ENCODE data around the gene SMIM23.
"Not testable (repeated sequence)": the region's sequence is repeated elsewhere in the genome, so short reads cannot be mapped to it uniquely, and the experiment has no call there.

Gene SMIM23

DNA sequence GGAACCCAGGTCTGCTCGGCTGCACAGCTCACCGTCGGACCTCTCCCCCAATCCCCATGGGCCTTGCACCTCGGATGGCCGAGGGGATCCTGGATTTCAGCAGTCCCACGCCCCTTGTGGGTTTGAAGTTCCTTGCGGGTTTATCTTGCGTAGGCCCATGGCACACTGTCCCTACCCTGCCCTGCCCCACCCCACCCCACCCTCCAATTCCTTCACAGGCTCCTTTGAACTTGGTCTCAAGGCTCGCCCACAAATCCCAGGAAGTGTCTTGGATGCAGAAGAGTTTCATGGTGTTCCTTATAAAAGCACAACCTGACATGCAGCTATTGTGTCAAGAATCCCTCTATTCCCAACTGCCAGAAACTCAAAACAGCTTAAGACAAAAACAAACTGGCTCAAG lies 11.2 kb upstream of the SMIM23 start:
- DNase-seq, result no peak

GRCh38 chr5:171776213-171776612 lies 9.4 kb upstream of the SMIM23 start:
- no peak for DNase-seq

DNA sequence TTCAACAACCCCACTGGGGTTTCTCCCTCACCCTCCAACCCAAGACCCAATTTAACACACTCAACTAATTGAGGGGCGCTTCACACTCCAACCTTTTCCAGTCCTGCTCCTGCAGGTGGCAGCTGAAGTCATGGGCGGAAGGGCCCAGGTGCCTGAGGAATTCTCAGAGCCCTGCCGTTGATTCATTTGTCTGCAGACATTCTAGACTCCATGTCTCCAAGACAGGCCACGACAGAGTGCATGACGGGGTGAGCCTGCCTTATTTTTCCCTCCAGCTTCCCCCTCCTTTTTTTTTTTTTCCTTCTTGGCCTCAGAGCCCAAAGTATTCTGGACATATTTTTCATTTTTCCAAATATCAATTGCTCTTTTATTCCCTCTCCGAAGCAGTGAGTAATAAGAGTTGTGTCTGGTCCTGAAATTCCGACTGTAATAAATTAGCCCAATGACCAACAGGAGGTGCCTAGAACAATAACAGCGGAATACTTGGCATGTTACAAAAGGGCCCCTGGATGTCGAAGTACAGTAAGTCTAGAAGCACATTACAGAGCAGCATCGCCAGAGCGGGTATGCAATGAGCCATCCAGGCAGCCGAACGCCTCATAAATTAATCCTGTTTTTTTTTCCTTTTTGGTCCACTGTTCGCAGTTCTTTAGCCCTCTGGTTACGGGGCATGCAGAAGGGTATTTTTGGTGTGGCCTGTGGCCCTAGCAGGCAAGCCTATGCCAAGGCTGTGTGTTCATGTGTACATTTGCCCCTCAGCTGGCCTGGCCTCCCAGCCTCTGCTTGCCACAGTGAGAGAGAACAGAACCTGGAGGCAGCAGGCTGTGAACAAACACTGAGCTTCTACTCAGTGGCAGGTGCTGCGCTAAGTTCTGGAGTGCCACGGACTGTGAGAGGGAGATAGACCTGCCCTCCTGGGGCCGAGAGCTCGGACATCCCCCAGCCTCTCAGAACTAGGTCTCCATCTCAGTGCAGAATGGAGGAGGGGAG lies 8.6 kb upstream of the SMIM23 start:
- DNase-seq, result peak; percentile 69

DNA sequence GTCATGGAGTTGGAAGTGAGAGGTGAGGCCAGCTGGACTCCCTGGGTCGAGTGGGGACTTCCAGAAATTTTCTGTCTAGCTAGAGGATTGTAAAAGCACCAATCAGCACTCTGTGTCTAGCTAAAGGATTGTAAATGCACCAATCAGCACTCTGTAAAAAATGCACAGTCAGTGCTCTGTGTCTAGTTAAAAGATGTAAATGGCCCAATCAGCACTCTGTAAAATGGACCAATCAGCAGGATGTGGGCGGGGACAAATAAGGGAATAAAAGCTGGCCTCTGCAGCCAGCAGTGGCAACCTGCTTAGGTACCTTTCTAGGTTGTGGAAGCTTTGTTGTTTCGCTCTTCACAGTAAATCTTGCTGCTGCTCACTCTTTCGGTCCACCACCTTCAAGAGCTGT lies 3.9 kb upstream of the SMIM23 start:
- not testable (repeated sequence) for DNase-seq

GRCh38 chr5:171782332-171782966 lies 3.2 kb upstream of the SMIM23 start:
- no peak for DNase-seq

DNA sequence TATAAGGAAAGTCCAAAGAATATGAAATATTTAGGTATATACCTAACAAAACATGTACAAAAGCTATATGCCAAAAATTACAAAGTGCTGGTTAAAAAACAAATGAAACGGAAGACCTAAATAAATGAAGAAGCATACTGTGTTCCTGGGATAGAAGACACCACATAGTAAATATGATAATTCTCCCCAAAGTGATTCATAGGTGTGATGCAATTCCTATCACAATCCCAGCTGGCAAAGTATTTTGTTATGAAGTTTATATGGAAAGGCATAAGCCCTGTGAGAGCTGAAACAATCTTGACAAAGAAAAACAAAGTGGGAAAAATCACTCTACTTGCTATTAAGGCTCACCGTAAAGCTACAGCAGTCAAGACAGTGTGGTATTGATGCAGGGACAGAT lies 2.6 kb upstream of the SMIM23 start:
- peak; percentile 22 for DNase-seq

GRCh38 chr5:171789353-171789752 lies 3.7 kb downstream of the SMIM23 start:
- no peak for DNase-seq

DNA sequence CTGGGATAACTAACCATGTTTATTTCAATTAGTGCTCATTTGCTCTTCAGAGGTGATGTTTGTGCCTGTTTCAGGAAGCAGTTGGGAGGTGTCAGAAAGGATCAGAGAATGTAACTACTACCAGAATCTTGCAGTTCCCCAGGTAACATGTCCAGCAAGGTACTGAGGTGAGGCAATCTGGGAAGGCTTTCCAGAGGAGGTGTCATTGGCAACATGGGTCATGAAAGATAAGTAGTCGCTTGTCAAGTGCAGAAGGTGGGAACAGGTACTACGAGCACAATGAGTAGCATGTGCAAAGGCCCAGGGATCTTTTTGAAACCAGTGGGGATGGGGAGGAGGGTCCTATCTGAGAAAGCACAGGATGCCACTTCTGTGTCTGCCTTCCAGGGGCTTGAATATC lies 4.8 kb downstream of the SMIM23 start:
- DNase-seq, result no peak

DNA sequence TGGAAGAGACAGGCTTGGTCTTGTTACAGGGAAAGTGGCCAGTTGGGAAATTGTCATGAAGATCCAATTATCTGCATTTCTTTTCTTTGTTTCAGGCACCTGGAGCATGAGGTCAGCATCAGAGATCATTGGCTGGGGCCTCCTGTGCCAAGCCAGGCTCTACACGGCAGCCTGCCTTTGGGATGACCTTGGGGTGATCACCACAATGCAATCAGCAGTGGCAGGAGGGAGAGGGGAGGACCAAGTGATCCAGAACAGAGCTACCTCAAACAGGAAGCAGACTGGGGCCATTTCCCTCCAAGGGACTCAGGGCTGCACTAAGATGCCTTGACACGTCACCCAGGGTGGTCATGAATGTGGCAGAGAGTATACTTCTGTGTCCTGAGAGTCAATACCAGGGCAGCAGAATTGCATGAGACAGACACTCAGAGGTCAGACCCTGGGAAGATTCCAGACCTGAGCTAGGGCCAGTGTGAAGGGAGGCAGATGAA lies 8.9 kb downstream of the SMIM23 start:
- DNase-seq, result no peak

GRCh38 chr5:171795381-171795780 lies 9.8 kb downstream of the SMIM23 start:
- no peak for DNase-seq

DNA sequence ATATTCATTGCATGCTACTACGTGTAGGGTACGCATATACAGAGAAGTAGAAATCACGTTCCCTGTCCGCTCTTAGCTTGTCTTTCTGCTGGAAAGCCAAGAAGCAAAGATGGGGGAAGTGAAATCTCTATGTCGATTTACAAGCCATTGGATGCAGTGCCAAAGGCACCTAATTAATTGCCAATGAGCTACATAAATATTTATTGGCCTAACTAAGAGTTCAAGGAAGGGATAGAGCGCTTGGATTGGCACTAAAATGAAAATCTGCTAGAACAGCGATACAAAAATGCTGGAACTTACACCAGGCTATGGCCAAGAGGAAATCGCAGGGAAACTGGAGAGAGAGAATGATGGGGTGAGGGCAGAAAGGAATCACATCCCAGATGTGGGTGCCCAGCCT lies 10.8 kb downstream of the SMIM23 start:
- no peak for DNase-seq

- no peak for DNase-seq
These were observed 11.9 kb downstream of the SMIM23 start for GRCh38 chr5:171797543-171797942.

GRCh38 chr5:171798418-171798817 lies 12.8 kb downstream of the SMIM23 start:
- no peak for DNase-seq

DNA sequence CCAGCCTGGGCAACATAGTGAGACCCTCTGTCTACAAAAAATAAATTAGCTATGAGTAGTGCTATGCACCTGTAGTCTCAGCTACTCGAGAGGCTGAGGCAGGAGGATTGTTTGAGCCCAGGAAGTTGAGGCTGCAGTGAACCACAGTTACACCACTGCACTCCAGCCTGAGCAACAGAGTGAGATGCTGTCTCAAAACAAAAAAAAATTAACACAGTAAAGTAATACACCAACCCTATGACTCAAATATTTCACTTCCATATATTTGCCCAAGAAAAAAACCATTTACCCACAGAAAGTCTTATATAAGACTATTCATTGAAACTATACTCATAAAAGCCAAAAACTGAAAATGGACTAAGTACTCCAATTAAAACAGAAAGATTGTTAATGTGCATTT lies 16.2 kb downstream of the SMIM23 start:
- DNase-seq, result no peak

GRCh38 chr5:171805746-171806145 lies 20.1 kb downstream of the SMIM23 start:
- no peak for DNase-seq

DNA sequence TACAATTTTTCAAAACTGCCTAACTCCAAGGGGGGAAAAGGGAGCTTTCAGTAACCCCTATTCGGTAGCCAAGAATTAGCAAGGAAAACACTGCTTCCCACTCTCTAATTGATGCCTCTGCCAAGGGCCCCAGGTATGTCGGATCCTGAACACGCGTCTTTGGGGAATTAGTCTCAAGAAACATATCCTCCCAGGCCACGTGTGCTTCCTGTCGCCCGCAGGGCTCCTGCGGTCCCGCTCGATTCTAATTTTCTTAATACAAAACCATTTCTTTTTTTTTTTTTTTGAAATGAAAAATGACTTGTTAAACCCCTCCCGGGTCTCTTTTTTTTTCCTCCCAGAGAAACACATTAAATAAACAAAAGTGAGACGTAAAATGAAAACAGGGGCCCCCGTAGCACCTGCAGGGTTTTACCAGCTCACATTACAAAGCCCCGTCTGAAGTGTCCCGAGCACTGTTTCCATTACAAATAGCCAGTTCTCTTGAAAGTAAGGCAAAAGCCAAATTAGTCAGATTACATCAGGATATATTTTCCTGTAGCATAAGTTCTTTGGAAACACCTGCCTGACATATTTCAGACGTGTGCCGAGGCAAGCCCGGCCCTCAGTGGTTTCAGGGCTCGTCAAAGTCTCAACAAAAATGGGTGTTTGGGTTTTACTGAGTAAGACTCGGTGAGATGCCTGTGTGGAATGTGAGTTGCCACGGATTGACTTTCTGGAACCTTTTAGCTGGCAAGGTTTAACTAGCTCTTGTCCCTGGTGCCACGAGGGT lies 21.5 kb downstream of the SMIM23 start:
- DNase-seq, result peak; percentile 17

DNA sequence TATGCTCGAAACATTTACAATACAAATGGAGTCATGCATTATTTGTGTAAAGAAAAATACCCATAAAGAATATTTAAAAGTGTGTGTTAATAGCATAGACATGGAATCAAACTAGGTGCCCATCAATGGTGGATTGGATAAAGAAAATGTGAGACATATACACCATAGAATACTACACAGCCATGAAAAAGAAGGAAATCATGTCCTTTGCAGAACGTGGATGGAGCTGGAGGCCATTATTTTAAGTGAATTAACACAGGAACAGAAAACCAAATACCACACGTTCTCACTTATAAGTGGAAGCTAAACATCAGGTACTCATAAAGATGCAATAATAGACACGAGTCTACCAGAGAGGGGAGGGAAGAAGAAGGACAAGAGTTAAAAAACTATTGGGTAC lies 22.8 kb downstream of the SMIM23 start:
- DNase-seq, result no peak

GRCh38 chr5:171808951-171809350 lies 23.3 kb downstream of the SMIM23 start:
- peak; percentile 41 for DNase-seq

- DNase-seq, result no peak
These were observed 24.6 kb downstream of the SMIM23 start for GRCh38 chr5:171810227-171810626.

- no peak for DNase-seq
These were observed 27.7 kb downstream of the SMIM23 start for GRCh38 chr5:171813270-171813669.

- DNase-seq, result no peak
These were observed 28.3 kb downstream of the SMIM23 start for GRCh38 chr5:171813813-171814490.

GRCh38 chr5:171816666-171817065 lies 31.0 kb downstream of the SMIM23 start:
- no peak for DNase-seq

DNA sequence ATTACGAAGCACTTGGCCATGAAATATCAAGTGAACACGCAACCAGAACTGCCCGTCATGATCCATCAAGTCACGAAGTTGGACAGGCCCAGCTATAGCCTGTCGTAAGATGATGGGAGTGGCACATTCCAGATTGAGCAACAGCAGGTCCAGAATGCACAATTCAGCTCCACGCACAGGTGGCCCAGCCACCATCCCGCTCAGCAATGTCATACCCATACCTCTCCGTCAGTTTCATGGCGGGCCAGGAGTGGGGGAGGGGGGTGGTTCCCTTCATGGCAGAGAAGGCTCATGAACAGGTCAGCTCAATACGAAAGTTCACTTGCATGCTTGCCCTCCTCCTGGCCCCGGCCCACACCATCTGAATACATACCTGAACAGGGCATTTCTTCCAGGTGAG lies 34.9 kb downstream of the SMIM23 start:
- DNase-seq, result no peak

Data from fibroblast of skin of right biceps (primary cell).